ENCODE results near the gene ISLR2. TPM values are rescaled to one million over a fixed set of nuclear protein-coding genes. Genes with fewer than 3 reads are reported as not detected.
"Not testable (repeated sequence)": the region's sequence is repeated elsewhere in the genome, so short reads cannot be mapped to it uniquely, and the experiment has no call there.

Gene ISLR2
- total RNA-seq, 1 donor from 2014 or later = not detected

DNA sequence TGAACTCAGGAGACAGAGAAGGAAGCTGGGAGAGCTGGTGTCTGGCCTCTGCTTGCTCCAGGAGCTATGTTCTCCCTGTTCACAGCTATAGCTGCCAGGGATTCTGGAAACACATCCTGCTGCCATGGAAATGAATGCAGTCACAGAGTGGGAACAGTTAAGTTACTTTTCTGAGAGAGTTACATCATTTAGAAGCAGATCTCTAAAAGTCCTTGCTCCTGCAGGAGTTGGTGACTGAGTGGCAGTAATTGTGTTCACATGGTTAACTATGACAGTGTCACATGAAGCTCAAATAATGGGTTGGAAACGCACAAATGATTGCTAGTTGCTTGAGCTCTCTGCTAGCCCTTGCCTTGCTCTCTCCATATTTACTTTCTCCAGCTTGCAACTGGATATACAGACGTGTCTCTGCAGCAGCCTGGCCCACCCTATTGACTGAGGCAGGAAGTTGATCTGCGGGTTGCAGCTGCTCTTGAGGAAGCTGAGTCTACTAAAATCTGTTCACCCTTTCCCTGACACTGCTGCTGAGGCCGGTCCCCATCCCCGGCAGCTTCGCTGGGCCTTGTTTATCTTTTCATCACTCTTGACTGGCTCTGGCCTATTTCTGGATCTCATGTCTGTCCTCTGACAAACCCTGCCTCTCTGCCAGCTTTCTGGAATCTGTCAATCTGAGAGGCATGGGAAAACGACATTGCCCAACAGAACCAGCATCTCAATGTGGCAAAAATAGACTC, 26.5 kb downstream of the ISLR2 start:
- intact Hi-C loops (cut with micrococcal nuclease) = no loop called here

DNA sequence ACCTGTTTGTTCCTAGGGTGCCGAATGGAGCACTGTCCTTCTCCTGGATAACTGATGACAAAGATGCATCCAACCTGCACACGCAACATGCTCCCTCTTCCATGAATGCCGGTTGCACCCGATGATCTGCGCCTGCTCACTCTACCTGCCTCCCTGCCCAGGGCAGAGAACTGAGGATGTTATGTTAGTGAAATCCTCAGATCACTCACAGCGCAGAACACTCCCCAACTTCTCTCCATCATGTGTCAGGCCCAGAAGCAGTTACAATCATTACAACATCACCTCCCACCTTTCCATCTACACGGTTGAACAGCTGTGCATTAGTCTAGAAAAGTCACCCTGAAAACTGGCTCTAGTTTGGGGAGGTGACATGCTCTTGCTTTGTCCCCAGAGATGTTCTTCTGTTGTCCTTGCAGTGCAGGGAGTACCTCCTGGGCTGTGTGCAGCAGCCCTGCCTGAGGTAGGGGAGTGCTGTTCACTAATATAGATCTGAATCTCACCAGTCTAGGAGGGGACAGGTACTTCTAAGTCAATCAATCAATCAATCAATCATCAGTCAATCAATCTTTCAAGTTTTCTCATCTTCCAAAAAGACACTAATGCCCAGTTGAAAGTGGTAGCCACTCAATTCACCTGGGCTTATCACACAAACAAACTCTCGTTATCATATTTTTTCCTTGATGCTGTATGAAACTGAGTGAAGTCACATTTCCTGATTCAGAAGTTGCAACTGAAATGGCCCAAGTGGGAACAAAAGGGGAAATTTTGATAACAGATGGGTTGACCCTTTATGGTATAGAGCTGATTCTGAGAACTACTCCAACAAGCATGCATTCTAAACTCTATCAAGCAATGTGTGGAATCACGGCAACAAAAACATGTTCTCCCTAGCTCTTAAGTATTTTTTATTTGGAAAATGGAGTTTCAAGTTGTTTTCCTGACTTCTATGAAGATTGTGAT, 27.8 kb downstream of the ISLR2 start:
- intact Hi-C loops (cut with micrococcal nuclease) = no loop called here

DNA sequence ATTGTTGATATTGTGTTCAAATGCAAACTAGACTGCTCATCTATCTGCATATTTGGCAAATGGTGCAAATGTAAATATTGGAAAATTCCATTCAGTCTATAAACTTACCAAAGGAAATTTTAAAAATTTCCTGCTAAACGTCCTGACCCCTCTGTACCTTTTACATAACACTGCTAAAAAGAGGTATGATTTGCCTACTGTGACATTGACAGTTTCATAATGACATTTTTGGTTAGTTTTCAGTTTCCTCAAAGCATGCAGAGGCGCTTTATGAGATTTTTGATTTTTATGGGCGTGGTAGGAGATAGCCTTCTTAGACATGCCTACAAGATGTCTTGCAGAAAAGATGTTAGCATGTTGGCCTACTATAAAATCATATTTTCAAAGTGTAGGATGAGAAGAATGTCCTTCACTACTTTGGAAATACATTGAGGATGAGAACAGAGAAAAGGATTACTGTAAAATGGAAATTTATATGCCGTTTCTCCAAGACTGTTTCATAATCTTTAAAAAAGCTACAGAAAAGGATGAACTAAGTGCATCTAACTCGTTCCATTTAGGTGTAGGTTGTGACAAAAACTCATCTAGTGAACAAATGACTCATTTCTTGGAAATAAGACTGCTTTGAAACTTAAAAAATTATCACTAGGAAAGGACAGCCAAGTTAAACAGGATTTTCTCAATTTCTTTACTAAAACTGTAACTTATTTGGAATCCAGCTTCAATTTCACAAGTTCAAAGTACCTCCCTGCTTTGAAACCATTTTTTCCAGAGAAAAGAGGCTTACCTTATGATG, 28.7 kb downstream of the ISLR2 start:
- intact Hi-C loops (cut with micrococcal nuclease) = no loop called here

- intact Hi-C loops (cut with micrococcal nuclease) = no loop called here
Observed at GRCh38 chr15:74159773-74160172, 29.4 kb downstream of the ISLR2 start.

GRCh38 chr15:74160390-74160789, 30.0 kb downstream of the ISLR2 start:
- intact Hi-C loops (cut with micrococcal nuclease) = not testable (repeated sequence)

- intact Hi-C loops (cut with micrococcal nuclease) = not testable (repeated sequence)
Observed at GRCh38 chr15:74162195-74162536, 31.8 kb downstream of the ISLR2 start.

- intact Hi-C loops (cut with micrococcal nuclease) = no loop called here
Observed at GRCh38 chr15:74165461-74165860, 35.1 kb downstream of the ISLR2 start.

DNA sequence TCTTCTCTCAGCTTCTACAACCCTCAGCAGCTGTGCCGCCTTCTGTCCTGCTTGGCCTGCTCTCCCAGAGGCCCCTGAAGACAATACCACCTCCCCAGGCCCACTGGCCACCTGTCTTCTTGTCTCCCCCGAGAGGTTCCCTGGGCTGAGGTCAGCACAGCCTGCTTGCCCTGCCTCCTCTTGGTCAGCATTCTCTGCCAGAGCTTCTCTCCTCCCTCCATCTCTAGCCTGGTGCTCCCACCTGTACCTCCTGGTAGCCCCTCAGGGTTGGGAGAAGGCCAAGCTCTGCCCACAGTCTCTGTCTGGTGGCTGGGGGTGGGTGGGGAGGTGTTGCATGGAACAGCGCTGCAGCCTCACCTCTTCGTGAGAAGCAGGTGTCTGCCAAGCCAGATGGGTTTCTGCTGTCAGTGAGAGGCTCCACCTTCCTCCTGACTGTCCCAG, 37.5 kb downstream of the ISLR2 start:
- intact Hi-C loops (cut with micrococcal nuclease) = no loop called here

GRCh38 chr15:74168711-74169126, 38.3 kb downstream of the ISLR2 start:
- intact Hi-C loops (cut with micrococcal nuclease) = no loop called here

GRCh38 chr15:74170071-74170844, 39.9 kb downstream of the ISLR2 start:
- intact Hi-C loops (cut with micrococcal nuclease) = no loop called here

- intact Hi-C loops (cut with micrococcal nuclease) = no loop called here
Observed at GRCh38 chr15:74170875-74171578, 40.6 kb downstream of the ISLR2 start.

DNA sequence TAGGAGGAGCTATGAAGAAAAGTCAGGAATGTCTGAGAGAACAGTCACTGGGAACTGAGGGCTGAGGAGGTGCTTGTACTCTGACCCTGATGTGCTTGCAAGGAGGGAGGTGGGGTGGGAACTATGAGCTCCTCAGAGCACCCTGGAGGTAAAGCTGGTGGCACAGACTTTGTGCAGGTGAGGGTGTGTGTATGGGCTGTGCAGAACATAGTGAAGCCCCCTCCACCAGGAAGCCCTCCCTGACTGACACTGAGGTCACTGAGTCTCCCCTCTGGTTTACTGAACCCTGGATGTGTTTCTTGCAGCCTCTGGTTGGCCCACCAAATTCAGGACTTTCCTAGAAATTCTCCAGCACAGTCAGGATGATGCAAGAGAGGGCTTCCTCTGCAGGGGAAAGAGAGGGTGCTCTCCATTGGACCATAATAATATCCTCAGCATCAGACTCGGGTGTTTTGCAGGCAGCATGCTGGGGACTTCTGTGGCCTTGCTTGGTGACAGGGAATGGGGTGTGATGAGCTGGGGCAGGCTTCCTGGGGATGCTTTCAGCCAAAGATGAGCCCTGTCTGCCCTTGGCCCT, 41.7 kb downstream of the ISLR2 start:
- intact Hi-C loops (cut with micrococcal nuclease) = no loop called here

DNA sequence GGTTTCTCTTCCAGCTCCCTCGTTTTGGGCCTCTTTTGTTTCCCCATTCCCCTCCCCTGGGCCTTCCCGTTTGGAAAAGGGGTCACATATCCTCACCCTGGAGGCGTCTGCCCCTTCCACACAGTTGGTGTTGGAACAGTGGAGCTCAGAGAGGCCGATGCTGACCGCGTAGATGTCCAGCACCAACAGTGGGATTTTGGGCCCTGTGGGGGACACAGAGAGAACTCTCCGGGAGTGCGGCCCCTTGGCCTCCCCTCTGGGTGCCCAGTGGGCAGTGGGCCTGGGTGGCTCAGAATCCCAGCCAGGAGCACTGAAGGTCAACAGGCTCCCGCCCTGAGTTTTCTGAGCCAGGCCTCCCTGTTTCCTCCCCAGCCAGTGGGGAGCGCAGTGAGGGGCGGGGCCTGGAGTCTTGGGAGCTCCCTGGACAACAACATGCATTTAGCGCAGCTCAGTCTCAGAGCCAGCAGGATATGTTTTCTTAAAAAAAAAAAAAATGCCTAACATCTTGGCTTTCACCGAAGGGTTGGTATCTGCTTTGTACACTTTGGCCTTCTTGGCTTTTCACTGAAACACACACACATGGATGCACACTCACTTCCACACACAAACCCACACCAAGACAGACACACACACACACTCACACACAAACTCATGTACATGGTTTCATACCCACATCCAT, 42.5 kb downstream of the ISLR2 start:
- intact Hi-C loops (cut with micrococcal nuclease) = no loop called here

- intact Hi-C loops (cut with micrococcal nuclease) = no loop called here
Observed at GRCh38 chr15:74173380-74174218, 43.2 kb downstream of the ISLR2 start, which contains the start of gene ISLR. ISLR (plus strand) TSS chr15:74173710; CDS start chr15:74174859, 1,149 bp downstream.

- intact Hi-C loops (cut with micrococcal nuclease) = no loop called here
Observed at GRCh38 chr15:74174219-74174957, 44.0 kb downstream of the ISLR2 start.

DNA sequence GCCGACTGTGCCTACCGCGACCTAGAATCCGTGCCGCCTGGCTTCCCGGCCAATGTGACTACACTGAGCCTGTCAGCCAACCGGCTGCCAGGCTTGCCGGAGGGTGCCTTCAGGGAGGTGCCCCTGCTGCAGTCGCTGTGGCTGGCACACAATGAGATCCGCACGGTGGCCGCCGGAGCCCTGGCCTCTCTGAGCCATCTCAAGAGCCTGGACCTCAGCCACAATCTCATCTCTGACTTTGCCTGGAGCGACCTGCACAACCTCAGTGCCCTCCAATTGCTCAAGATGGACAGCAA, 44.5 kb downstream of the ISLR2 start:
- intact Hi-C loops (cut with micrococcal nuclease) = no loop called here

DNA sequence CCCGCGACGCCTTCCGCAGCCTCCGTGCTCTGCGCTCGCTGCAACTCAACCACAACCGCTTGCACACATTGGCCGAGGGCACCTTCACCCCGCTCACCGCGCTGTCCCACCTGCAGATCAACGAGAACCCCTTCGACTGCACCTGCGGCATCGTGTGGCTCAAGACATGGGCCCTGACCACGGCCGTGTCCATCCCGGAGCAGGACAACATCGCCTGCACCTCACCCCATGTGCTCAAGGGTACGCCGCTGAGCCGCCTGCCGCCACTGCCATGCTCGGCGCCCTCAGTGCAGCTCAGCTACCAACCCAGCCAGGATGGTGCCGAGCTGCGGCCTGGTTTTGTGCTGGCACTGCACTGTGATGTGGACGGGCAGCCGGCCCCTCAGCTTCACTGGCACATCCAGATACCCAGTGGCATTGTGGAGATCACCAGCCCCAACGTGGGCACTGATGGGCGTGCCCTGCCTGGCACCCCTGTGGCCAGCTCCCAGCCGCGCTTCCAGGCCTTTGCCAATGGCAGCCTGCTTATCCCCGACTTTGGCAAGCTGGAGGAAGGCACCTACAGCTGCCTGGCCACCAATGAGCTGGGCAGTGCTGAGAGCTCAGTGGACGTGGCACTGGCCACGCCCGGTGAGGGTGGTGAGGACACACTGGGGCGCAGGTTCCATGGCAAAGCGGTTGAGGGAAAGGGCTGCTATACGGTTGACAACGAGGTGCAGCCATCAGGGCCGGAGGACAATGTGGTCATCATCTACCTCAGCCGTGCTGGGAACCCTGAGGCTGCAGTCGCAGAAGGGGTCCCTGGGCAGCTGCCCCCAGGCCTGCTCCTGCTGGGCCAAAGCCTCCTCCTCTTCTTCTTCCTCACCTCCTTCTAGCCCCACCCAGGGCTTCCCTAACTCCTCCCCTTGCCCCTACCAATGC, 45.1 kb downstream of the ISLR2 start:
- intact Hi-C loops (cut with micrococcal nuclease) = no loop called here

Measured in T-helper 1 cell treated with Interleukin-12 subunit alpha and Interleukin-12 subunit beta and Interleukin-4 antibody, amounts not matched to agents 30 ng/mL and 1 ng/mL, for 36 hours (primary cell).